ENCODE results near the gene CDH22.

CDH22 gene

DNA sequence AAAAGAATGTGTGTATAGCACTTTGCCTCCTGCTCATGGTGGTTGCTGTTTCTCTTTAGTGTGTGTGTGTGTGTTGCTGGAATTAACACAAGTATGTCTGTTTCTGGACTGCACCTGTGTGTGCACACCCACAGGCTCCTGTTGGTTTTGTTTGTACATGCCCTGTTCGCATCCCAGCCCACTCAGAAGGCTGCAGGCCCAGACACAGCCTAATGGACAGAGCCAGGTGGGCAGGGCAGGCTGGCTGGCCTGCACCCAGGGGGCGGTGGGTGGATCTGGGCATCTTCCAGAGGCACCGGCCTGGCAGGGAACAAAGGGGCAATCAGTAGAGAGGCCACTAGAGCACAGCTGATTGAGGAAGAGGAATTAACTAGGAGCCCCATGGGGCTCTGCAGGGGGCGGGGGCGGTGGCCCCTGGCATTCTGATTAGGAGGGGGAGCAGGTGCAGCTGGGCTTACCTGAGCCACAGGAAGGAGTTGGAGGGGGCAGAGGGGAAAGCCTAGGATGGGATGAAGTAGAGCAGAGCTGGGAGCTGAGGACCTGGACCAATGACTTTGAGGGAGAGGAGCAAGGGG is 168.3 kb downstream of the CDH22 start:
- DNase-seq (ENCODE audit: low spot score): no peak

DNA sequence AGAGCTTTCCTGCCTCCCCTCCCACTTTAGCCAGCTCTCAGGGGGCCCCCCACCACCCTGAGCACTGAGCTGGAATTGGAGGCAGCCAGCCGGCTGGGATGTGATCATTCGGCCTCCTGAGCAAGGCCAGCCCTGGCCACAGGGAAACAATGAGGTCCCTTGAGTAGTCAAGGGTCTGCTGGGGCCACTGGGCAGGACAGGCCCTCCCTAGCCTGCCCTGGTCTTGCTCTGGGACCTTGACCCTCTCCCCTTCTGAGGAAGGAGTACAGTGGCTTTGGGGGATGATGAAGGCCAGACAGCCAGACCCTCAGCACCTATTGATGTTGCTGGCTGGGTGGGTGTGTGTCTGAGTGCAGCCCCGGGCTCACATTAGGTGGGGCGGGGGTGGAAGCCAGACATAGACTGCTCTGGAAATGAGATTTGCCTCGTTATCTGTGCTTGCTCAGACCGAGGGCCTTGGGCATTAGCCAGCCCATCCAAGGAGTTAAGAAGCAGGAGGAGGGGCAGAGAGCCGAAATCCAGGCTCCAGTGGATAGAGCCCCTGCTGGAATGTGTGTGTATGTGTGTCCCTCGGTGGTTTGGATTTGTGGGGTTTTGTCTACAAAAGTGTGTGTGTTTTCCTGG is 168.9 kb downstream of the CDH22 start:
- DNase-seq (ENCODE audit: low spot score): no peak

DNA sequence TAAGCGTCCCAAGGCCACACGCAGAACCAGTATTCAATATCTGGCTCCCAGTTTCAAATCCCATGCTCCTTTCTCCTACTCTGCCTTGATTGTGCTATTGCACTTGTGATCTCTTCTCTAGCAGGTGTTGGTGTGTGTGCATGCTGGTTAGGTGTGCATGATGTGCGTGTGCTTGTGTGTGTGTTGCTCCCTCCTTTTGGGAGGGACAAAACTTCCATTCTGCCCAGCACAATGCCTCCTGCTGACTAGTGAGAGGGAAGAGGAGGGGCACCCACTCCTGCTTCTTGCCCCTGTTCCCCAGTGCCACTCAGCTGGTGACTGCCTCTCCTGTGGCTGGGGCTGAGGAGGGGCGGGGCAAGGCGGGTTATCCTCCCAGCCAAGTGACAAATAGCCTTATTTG is 170.5 kb downstream of the CDH22 start:
- no peak for DNase-seq (ENCODE audit: low spot score)

DNA sequence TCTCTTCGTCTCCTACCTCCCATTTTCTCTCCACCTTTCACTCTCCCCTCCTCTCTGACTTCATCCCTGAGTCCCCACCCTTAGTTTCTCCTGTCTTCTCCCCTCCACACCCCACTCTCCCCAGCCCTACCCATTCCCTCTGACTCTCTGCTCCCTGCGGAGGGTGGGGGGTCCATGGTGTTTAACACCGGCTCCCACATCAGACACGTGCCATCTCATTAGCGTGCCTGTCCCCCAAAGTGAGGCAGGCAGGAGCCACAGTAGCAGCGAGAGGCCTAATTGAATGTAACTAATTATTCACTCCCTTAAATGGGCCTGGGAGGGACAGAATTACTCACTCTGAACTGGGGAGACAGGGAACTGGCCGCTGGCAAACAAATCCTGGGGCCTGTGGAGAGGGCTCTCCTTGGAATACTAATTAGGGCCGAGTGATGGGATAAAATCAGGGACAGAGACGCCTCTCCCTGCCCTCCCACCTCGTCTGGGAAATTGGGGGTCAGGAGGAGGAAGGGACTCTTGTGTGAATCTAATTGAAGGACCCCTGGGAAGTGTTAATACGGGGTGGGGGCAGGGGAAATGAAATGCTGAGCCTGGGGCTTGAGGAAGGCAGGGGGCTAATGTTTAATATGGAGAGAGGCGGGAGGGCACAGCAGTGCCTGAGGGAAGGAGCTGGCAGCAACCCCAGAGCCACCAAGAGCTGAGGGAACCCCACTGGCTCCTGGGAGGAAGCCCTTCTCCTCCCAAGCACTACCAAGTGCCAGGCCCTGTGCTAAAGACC is 172.3 kb downstream of the CDH22 start:
- DNase-seq (ENCODE audit: low spot score): no peak

DNA sequence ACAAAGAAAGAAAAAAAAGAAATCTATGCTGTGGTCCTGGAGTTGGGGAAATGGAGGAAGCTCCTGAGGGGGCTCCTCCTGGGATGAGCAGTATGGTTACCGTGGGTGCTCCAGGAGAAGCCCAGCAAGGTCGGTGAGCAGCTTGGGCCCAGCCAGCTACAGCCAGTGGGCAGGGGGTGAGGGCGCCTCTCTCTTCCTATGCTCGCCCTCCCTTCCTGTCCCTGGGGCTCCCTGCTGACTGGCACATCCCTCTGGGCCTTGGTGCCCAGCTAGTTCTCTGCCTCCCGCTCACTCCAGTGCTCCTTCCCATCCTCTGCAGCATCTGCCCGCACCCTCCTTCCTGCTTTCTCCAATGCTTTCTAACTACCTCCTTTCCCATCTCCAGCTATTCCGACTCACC is 173.6 kb downstream of the CDH22 start:
- no peak for DNase-seq (ENCODE audit: low spot score)

DNA sequence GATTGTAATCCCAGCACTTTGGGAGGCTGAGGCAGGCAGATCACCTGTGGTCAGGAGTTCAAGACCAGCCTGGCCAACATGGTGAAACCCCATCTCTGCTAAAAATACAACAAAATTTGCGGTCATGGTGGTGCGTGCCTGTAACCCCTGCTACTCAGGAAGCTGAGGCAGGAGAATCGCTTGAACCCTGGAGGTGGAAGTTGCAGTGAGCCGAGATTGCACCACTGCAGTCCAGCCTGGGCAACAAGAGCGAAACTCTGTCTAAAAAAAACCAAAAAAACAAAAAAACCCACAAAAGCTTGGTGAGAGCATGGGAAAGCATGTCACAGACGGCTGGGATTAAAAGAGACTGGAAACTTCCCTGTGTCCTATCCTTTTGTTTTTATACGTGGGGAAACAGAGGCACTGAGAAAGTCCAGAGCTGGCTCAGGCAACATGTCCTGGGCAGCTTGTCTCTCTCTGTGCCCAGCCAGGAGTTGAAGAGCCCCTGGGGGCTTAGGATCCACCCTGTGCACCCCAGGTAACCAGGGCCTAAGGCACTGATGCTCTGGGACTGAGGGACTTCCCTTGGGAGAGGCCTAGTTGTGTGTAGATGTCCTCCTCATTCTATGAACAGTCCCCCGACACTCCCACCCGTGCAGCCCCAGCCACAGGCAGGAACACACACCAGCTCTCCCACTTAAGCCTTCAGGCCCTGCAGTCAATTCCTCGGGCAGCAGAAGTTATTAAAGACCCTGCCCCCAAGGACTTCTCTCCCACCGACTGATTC is 174.2 kb downstream of the CDH22 start:
- DNase-seq (ENCODE audit: low spot score): no peak

DNA sequence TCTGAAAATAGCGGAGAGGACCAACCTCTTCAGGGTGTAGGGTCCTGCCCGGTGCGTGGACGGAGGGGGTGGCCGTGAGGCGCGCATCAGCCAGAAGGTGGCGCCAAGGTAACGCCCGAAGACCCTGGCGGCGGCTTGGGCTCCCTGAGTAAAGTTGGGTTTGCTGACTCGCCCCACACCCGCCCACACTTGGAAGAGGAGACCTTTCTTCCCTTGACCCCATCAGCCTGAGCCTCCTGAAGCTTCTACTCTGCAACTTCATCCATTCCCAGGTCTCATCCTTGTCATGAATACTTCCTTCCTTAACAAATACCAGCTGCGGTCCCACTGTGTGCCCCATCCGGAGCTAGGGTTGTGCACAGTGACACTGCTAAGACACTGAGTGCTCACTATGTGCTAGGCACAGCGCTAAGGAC is 175.6 kb downstream of the CDH22 start:
- peak; percentile 87 for DNase-seq (ENCODE audit: low spot score)

DNA sequence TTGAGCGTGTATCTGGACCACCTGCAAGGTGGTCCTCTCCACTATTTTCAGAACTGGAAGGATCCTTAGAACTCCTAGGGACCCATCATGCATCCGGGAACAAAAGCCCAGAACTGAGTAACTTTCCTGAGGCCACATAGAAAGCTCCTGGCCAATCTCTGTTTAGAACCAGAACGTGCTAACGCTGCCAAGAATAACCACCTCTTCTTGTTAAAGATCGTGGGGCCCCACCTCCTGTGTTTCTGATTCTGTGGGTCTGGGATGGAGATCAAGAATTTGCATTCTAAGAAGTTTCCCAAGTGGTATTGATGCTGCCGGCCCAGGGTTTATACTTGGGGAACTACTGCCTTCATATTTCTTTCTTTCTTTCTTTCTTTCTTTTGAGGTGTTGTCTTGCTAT is 176.9 kb downstream of the CDH22 start:
- no peak for DNase-seq (ENCODE audit: low spot score)

DNA sequence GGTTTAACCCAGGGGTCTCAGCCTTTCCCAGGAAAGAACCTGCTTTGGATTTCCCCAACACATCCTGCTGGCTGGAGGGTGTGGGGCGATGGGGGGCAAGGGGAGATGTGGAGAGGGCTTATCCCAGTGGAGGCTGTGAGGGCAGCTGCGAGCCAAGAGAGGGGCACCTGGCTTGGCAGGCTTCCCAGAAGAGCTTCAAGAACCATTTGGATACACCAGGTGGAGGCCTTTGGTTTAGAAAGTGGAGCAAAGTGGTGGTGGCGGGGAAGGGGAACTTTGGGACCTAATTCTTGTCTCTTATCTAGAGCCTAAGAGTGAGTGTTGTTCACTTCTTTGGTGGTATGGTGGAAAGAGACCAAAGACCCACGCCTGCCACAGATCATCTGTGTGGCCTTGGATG is 177.8 kb downstream of the CDH22 start:
- no peak for DNase-seq (ENCODE audit: low spot score)

DNA sequence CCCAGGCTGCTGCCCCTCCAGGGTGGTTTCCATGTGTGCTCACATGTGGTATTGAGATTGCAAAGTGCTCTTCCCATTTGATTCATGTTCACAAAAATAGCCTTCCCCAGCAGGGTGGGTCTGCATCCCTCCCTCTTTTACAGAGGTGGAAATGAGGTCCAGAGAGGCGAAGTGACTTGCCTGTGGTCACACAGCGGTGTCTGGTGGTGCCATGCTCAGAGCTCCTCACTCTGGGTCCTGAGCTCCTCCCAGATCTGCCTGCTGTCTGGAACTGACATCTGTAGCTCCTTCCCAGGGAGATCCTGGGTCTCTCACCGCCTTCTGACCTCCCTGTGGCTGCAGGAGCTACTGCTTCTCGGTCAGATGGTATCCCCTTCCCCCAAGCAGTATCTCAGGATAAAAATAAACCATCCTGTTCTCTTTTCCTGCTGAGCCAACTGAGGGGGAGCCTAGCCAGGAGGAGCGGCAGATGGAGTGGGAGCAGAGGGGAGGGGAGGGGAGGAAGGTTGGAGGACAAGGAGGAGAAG is 178.3 kb downstream of the CDH22 start:
- DNase-seq (ENCODE audit: low spot score): no peak

DNA sequence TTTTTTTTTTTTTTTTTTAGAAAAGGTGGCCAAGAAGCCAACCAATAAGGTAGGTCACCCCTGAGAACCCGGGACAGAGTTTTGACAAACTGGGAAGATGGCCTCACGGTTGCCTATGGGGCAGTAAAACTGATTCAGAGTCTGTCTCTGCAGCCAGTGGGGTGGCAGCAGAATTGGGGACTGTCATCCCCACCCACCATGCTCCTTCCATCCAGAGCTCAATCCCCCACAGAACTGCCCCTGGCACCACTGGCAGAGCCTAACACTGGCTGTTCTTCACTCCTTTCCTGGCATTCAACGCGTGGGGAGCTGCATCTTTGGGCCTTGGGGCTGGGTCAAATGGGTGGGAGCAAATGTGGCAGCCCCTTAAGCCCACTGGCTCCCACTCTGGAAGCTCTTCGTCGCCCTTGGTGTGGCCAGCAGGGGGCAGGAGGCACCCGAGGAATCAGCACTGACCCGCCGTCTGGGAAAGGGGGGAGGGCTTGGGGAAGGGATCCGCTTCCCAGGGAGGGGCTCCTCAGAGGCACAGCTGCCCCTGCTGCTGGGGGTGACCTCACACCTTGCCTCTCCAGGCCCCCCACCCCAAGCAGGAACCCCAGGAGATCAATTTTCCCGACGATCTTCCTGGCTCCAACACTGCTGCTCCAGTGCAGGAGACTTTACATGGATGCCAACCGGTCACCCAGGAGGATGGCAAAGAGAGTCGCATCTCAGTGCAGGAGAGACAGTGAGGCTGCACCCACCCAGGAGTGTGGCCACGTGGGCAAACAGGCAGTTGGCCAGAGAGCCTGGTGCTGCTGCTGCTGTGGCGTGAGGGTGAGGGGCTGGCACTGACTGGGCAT is 179.8 kb downstream of the CDH22 start:
- DNase-seq (ENCODE audit: low spot score): peak; percentile 65

DNA sequence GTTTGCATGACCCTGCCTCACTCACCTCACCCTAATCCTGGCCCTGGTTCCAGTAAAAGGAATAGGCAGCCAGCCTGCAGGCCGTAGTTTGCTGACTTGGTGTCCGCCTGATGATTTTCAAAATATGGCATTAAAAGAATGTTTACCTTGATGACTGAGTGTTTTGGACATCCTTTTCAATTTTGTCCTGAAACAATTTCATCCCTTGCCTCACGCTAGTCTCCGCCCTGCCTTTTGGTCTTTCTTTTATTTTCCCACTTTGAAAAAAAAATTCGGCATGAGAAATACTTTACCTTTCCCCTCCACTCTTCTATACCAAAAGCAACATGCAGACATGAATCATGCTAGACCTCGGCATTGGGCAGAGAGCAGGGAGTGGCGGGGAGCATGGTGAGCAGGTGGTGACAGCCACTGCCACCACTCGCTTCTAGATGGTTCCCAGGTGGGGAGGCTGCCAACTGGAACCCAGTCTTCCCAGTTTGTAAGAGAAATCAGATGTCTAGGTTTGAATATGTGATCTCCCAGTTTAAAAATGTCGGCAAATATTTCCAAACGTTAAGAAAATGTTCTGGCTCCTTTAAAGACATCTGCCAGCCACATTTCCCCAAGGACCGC is 180.8 kb downstream of the CDH22 start:
- DNase-seq (ENCODE audit: low spot score): no peak

DNA sequence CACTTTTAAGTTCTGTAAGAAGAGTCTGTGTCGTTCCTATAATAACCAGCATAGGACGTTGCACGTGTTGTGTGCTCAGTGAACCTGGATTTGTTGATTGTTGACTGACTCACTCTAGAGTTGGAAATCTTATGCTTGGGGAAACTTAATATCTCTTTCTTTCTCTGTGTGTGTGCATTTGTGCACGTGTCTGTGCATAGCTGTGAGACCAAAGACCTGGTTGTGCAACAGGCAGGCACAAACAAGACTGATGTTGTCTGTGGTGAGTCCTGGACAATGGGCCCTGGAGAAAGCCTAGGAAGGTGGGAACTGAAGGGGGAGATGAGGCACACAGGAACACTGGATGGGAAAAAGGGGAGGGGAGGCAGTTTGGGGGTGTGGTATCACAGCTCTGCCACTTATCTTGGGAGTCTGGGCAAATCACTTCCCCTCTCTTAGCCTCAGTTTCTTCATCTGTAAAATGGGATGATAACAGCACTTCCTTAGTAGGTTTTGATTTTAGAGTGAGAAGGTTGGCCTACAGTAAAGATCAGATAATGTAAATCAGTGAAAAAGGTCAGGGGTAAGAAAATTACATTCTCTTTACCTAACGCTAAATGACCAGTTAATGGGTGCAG is 181.8 kb downstream of the CDH22 start:
- DNase-seq (ENCODE audit: low spot score): no peak

Measured in GM03348 (cell line).